Measurements from ENCODE around the gene MBP.

MBP gene

DNA sequence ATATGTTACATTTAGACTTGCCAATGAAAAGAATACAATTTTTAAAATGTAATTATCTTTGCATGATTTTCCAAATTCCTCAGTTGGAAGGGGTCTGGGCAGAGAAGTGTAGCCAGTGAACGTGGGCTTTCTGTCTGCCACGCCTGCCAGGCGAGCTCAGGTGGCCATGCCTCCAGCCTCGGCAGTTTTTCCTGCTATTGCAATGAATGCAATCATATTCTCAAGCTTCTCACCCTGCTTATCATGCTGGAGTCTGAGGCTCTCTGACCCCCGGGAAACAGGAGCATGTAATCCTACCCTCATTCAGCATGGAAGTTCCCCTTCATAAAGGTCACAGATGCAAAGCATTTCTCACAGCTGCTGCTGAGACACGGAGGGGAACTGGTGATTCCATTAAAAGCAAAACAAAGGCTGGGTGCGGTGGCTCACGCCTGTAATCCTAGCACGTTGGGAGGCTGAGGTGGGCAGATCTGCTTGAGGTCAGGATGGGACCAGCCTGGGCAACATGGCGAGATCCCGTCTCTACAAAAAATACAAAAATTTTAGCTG, 154.8 kb downstream of the MBP start:
- CTCF ChIA-PET = interaction anchor here (1.3 to 2.2 kb wide), 3 partner anchors 8 to 174 kb away, joined by 4 to 7 read pairs (median 5); no protein-coding TSS in a partner anchor
- no peak for DNase-seq (ENCODE audit: low read depth, low spot score)
- POLR2A ChIA-PET = no interaction called here
- no peak overlapping the region for H3K4me3 ChIP-seq (ENCODE audit: low read depth, low read length)
- TF ChIP-seq, protein P1, sequence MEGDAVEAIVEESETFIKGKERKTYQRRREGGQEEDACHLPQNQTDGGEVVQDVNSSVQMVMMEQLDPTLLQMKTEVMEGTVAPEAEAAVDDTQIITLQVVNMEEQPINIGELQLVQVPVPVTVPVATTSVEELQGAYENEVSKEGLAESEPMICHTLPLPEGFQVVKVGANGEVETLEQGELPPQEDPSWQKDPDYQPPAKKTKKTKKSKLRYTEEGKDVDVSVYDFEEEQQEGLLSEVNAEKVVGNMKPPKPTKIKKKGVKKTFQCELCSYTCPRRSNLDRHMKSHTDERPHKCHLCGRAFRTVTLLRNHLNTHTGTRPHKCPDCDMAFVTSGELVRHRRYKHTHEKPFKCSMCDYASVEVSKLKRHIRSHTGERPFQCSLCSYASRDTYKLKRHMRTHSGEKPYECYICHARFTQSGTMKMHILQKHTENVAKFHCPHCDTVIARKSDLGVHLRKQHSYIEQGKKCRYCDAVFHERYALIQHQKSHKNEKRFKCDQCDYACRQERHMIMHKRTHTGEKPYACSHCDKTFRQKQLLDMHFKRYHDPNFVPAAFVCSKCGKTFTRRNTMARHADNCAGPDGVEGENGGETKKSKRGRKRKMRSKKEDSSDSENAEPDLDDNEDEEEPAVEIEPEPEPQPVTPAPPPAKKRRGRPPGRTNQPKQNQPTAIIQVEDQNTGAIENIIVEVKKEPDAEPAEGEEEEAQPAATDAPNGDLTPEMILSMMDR (IDR thresholded peaks at IDR 0.05; ENCODE audit: insufficient read depth, low read length, missing control alignments) = no peak

DNA sequence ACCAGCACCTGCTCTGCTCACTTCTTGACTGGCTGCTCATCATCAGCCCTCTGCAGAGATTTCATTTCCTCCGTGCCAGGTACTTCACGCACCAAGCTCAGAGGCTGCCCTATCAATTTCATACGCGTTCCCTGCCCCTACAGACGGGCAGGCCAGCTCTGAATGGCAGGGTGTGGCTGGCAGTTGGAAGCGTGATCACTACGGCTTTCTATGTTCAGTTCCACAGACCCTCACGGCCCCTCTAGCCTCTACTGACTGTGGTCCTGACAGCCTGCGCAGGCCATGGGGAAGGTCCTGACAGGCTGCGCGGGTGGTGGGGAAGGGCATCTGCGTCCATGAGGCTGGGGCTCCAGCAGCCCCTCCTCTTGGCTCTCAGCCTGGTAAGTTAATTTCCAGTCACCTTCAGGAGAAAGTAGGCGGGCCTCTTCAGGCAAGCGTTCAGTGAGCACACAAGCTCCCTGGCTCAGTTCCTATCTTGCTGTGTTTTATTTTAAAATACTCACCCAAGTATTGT, 155.4 kb downstream of the MBP start:
- H3K4me3 ChIP-seq (ENCODE audit: low read depth, low read length) = no peak overlapping the region
- TF ChIP-seq, protein P1 (IDR thresholded peaks at IDR 0.05; ENCODE audit: insufficient read depth, low read length, missing control alignments) = no peak
- CTCF ChIA-PET = interaction anchor here (1.5 to 2.2 kb wide), 2 partner anchors 23 to 174 kb away, joined by 5 to 7 read pairs; no protein-coding TSS in a partner anchor
- POLR2A ChIA-PET = no interaction called here
- no peak for DNase-seq (ENCODE audit: low read depth, low spot score)

DNA sequence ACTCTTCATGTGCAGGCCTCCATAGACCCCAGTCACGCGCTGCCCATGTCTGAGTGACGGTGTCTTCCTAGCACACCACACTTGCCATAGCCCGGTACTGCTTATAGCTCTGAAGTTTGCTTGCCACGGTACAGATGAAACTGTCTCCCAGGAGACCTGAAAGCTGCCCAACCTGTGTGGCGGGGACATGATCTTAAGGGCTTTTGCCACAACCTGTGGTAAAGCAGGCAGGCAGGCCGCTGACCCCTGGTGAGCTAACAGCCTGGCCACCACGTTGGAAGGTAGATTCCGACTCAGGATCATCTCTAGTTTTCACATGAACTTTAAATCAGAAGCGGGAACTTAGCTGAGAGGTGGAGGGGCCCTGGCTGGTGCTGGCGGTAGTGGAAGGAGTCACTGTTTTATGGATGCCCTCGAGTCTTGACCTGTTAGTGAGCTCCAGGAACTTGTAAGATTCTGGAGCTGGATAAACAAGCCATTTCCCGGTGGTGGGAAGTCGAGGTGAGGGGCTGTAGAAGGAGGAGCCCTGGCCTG, 156.9 kb downstream of the MBP start:
- TF ChIP-seq, protein P1 (IDR thresholded peaks at IDR 0.05; ENCODE audit: insufficient read depth, low read length, missing control alignments) = no peak
- CTCF ChIA-PET = interaction anchor here (1.0 to 2.5 kb wide), 3 partner anchors 8 to 173 kb away, joined by 3 to 19 read pairs (median 8); no protein-coding TSS in a partner anchor
- POLR2A ChIA-PET = no interaction called here
- no peak overlapping the region for H3K4me3 ChIP-seq (ENCODE audit: low read depth, low read length)
- DNase-seq (ENCODE audit: low read depth, low spot score) = no peak

DNA sequence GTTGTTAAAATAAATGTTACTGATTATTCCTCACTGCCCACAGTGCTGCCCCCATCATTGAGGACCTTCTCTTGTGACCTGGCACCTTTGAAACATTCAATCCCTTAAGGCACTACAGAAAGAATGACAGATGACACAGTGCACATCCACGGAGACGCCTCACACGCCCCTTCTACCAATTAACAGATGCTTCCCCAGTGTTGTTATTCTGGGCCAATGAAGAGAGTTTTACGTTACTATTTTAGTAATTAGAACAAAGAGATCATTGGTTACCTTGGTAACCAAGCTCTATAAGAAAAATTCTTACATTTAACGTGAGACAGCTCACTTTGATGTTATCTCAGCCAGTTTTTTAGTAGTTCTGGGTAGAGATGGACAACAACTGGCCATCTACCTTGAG, 158.2 kb downstream of the MBP start:
- ChIA-PET CTCF (interaction anchor here (0.7 to 2.5 kb wide), 3 partner anchors 9 to 171 kb away, joined by 3 to 19 read pairs (median 8); no protein-coding TSS in a partner anchor), POLR2A (no interaction called here)
- TF ChIP-seq, protein P1 (IDR thresholded peaks at IDR 0.05; ENCODE audit: insufficient read depth, low read length, missing control alignments) = no peak

GRCh38 chr18:76973520-76974266, 158.9 kb downstream of the MBP start:
- CTCF ChIA-PET = interaction anchor here (1.9 to 2.5 kb wide), 2 partner anchors 10 to 171 kb away, joined by 8 to 19 read pairs; no protein-coding TSS in a partner anchor
- no peak overlapping the region for H3K4me3 ChIP-seq (ENCODE audit: low read depth, low read length)
- no peak for DNase-seq (ENCODE audit: low read depth, low spot score)
- TF ChIP-seq, protein P1 (IDR thresholded peaks at IDR 0.05; ENCODE audit: insufficient read depth, low read length, missing control alignments) = no peak
- POLR2A ChIA-PET = no interaction called here

More for the DNA sequence above, 158.2 kb downstream of the MBP start:
- DNase-seq (ENCODE audit: low read depth, low spot score) = no peak
- no peak overlapping the region for H3K4me3 ChIP-seq (ENCODE audit: low read depth, low read length)

Measured in AG04449 (cell line).